HCT116 (cell line): ENCODE measurements around the gene ITGB1BP1. TPM values are rescaled to one million over a fixed set of nuclear protein-coding genes. Genes with fewer than 3 reads are reported as not detected.

Source experiments
- ATAC-seq: fragments of 200-7000 bp; cut with Tn5 transposase; 2 replicates; pipeline ENCODE4 v1.9.1; 2020; ENCODE audit warnings: mild to moderate bottlenecking, moderate library complexity
- BruUV-seq: library from RNA; stranded (reverse); fragments of 400-500 nt; replicated peaks from 2 replicates; lab custom pipeline; 2021; lab: Mats Ljungman, UMichigan
- CTCF ChIA-PET: fragments of 300-600 bp; sonication (Branson Sonifier 250); formaldehyde crosslinking; loops from one replicate; lab custom pipeline; 2021; ENCODE audit warnings: antibody characterized with exemption; lab: Charles Lee
- POLR2A ChIA-PET: fragments of 300-600, 350-600 bp; sonication (Branson Sonifier 250); formaldehyde crosslinking; loops from one replicate; lab custom pipeline; 2021; ENCODE audit warnings: antibody characterized with exemption; lab: Charles Lee
- RAD21 ChIA-PET, 2 experiments: fragments of 300-600 bp; sonication (Branson Sonifier 250); formaldehyde crosslinking; loops; one replicate each; lab custom pipeline; 2023; ENCODE audit warnings: low total read pairs in 2 of 2; ENCODE audit not compliant: uncharacterized antibody in 2 of 2, unreplicated experiment in 2 of 2, low non-redundant PET in 1 of 2; lab: Charles Lee
- DNase-seq: peaks from one replicate; pipeline ENCODE4 v3.0.0-alpha.2; 2010; ENCODE audit warnings: low read depth, low spot score
- H2AFZ ChIP-seq: fragments of 200-600 bp; shearing (Covaris generic), sonication (generic); 2 replicates; pipeline ENCODE4 v1.6.1; 2017; ENCODE audit warnings: low read depth, mixed run types, mixed read lengths, antibody characterized with exemption, low read length; ENCODE audit not compliant: poor library complexity, severe bottlenecking
- H3K27ac ChIP-seq: 2 replicates; pipeline ENCODE4 v1.5.1; 2012; ENCODE audit warnings: low read depth, low read length
- H3K27me3 ChIP-seq: fragments of 200-600 bp; sonication (generic); 2 replicates; pipeline ENCODE4 v1.6.1; 2016; ENCODE audit warnings: mixed run types, low read length, mixed read lengths; ENCODE audit not compliant: insufficient read depth
- H3K36me3 ChIP-seq, 2 experiments: fragments of 200-500 bp in 1 of 2; fragments of 200-600 bp in 1 of 2; sonication (Bioruptor generic) in 1 of 2; sonication (generic) in 1 of 2; 2 replicates each; pipeline versions ENCODE4 v1.5.1 to v1.6.1; 2014 to 2016; ENCODE audit warnings: low read length in 2 of 2, inconsistent platforms in 1 of 2, mixed read lengths in 1 of 2, mixed run types in 1 of 2; ENCODE audit not compliant: insufficient read depth in 2 of 2, control insufficient read depth in 1 of 2
- H3K4me1 ChIP-seq, 2 experiments: fragments of 200-600 bp in 1 of 2; sonication (generic) in 1 of 2; 2 replicates each; pipeline versions ENCODE4 v1.5.1 to v1.6.1; 2012 to 2017; ENCODE audit warnings: low read length in 2 of 2, inconsistent platforms in 1 of 2, mild to moderate bottlenecking in 1 of 2, mixed read lengths in 1 of 2, mixed run types in 1 of 2, moderate library complexity in 1 of 2; ENCODE audit not compliant: insufficient read depth in 2 of 2, control insufficient read depth in 1 of 2
- H3K4me2 ChIP-seq: fragments of 200-600 bp; sonication (generic); 2 replicates; pipeline ENCODE4 v1.6.1; 2017; ENCODE audit warnings: mixed run types, low read length, mixed read lengths
- H3K4me3 ChIP-seq, 2 experiments: fragments of 200-600 bp in 1 of 2; sonication (generic) in 1 of 2; replicated peaks in 1 of 2; 2 replicates each; pipeline ENCODE4 v1.5.1; 2011 to 2016; ENCODE audit warnings: low read length in 2 of 2, control low read depth in 1 of 2, low read depth in 1 of 2, mild to moderate bottlenecking in 1 of 2, mixed read lengths in 1 of 2, mixed run types in 1 of 2
- H3K79me2 ChIP-seq: fragments of 200-600 bp; sonication (generic); 2 replicates; pipeline ENCODE4 v1.6.1; 2017; ENCODE audit warnings: mild to moderate bottlenecking, mixed run types, low read length, moderate library complexity, mixed read lengths; ENCODE audit not compliant: insufficient read depth
- H3K9ac ChIP-seq: fragments of 200-600 bp; sonication (generic); 2 replicates; pipeline ENCODE4 v1.6.1; 2016; ENCODE audit warnings: low read length, mixed read lengths
- H3K9me2 ChIP-seq: fragments of 200-600 bp; sonication (generic), shearing (Covaris generic); 2 replicates; pipeline ENCODE4 v1.6.1; 2017; ENCODE audit warnings: mixed run types, mild to moderate bottlenecking, moderate library complexity; ENCODE audit not compliant: insufficient read depth
- H3K9me3 ChIP-seq, 2 experiments: fragments of 200-500 bp in 1 of 2; fragments of 200-600 bp in 1 of 2; sonication (Bioruptor generic) in 1 of 2; sonication (generic) in 1 of 2; 2 replicates each; pipeline ENCODE4 v1.6.1; 2014 to 2017; ENCODE audit warnings: low read length in 2 of 2, mixed read lengths in 2 of 2, inconsistent platforms in 1 of 2, low read depth in 1 of 2, mild to moderate bottlenecking in 1 of 2, mixed run types in 1 of 2, moderate library complexity in 1 of 2; ENCODE audit not compliant: control insufficient read depth in 1 of 2, insufficient read depth in 1 of 2
- H4K20me1 ChIP-seq: fragments of 200-600 bp; sonication (generic), shearing (Covaris generic); 2 replicates; pipeline ENCODE4 v1.6.1; 2017; ENCODE audit warnings: mixed run types, mild to moderate bottlenecking, moderate library complexity; ENCODE audit not compliant: insufficient read depth
- CBX3 ChIP-seq: IDR thresholded peaks from 2 replicates; pipeline ENCODE4 v1.6.1; 2012; ENCODE audit warnings: low read depth
- ELF1 ChIP-seq: IDR thresholded peaks from 2 replicates; pipeline ENCODE4 v1.6.1; 2012; ENCODE audit warnings: low read depth, borderline replicate concordance
- RAD21 ChIP-seq: IDR thresholded peaks from 2 replicates; pipeline ENCODE4 v1.6.1; 2012; ENCODE audit warnings: low read depth, mild to moderate bottlenecking
- SP1 ChIP-seq: IDR thresholded peaks from 2 replicates; pipeline ENCODE4 v1.6.1; 2012; ENCODE audit warnings: low read depth
- SRF ChIP-seq: IDR thresholded peaks from 2 replicates; pipeline ENCODE4 v1.6.1; 2012; ENCODE audit warnings: low read depth
- ZNF274 ChIP-seq: fragments of 200-500 bp; sonication (Bioruptor generic); IDR thresholded peaks from 2 replicates; pipeline ENCODE4 v1.6.1; 2014; ENCODE audit warnings: mild to moderate bottlenecking, low read depth, low read length, inconsistent platforms
- intact Hi-C: fragments of 100-400 bp; cut with micrococcal nuclease; formaldehyde crosslinking; loops from 2 replicates; pipeline ENCODE4 v1.10.0; 2022
- total RNA-seq: library from RNA; stranded (reverse); gene quantifications from one replicate; pipeline ENCODE4 v1.2.1, GENCODE V29; 2021; ENCODE audit not compliant: unreplicated experiment
- TF ChIP-seq, protein P1 (sequence below): IDR thresholded peaks from 2 replicates; pipeline ENCODE4 v1.6.1; 2011; ENCODE audit warnings: mild to moderate bottlenecking, low read length, moderate library complexity; ENCODE audit not compliant: insufficient replicate concordance; ENCODE audit errors: extremely low read depth
- TF ChIP-seq, protein P2 (sequence below), 3 experiments: fragments of 200-600 bp in 1 of 3; sonication (generic) in 1 of 3; IDR thresholded peaks in 2 of 3; conservative IDR thresholded peaks in 1 of 3; 2 replicates each; pipeline ENCODE4 v1.5.1; 2012 to 2017; ENCODE audit warnings: low read depth in 2 of 3, low read length in 2 of 3, antibody characterized with exemption in 1 of 3, borderline replicate concordance in 1 of 3, control low read depth in 1 of 3, mild to moderate bottlenecking in 1 of 3, mixed read lengths in 1 of 3, mixed run types in 1 of 3, moderate library complexity in 1 of 3; ENCODE audit not compliant: insufficient read depth in 1 of 3
- TF ChIP-seq, protein P3 (sequence below): IDR thresholded peaks from 2 replicates; pipeline ENCODE4 v1.6.1; 2012

ITGB1BP1 gene
- total RNA-seq, 1 experiment from 2014 or later: 86.9 TPM

DNA sequence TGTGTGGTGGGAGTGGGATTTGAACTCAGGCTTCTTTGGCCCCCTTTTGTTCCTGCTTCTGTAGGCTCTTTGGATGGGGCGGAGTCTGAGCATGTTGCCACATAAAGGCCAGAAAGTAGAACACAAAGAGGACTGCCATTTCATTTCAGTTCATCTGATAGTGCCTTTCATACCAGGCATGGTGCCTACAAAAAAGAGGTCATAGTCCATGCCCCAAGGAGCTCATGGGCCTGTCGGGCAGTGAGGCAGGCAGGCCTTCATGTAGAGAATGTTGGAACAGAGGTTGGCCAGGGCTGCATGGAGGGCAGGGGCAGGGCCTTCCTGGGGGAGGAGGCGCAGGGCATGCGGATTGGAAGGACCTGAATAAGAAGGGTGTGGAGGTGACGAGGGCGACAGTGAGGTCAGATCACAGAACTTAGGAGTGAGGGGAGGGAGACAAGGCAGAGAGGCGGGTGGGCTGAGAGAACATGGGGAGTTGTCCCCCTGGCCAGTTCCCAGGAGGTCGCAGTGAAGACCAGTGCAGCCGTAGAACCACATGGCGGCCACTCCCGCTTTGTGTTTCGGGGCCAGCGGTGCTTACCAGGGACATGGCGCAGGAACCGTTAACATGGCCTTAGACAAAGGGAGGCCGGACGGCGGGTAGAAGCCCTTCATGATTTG is 49.1 kb downstream of the ITGB1BP1 start:
- ChIA-PET CTCF (interaction anchor here (1.0 kb wide), 1 partner anchor 231 kb away, joined by 3 read pairs; no protein-coding TSS in a partner anchor), POLR2A (interaction anchor here (0.7 kb wide), 1 partner anchor 34 kb away, joined by 3 read pairs; no protein-coding TSS in a partner anchor)
- H3K36me3 ChIP-seq: no peaks in the 10 kb centered on the region

DNA sequence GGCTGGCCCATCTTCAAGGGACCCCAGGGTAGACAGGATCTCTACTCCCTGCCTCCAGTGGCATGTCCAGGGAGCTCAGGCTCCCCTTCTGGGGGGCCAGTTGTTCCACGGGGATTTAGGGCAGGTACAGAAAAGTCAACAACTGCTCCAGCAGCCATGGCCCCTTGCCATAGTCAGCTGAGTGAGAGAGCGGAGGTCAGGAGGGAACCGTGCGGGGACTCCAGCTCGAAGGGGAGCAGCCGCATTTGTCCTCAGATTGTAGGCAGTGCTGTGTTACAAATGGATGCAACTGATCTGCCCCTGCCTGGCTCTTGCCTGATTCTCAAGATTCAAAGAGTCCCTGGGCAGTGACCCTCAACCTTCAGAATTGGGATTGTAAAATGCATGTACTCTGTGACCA is 49.9 kb downstream of the ITGB1BP1 start:
- H3K36me3 ChIP-seq: no peaks in the 10 kb centered on the region
- RAD21 ChIA-PET: no interaction called here
- ATAC-seq: no peak
- TF ChIP-seq, protein P1, sequence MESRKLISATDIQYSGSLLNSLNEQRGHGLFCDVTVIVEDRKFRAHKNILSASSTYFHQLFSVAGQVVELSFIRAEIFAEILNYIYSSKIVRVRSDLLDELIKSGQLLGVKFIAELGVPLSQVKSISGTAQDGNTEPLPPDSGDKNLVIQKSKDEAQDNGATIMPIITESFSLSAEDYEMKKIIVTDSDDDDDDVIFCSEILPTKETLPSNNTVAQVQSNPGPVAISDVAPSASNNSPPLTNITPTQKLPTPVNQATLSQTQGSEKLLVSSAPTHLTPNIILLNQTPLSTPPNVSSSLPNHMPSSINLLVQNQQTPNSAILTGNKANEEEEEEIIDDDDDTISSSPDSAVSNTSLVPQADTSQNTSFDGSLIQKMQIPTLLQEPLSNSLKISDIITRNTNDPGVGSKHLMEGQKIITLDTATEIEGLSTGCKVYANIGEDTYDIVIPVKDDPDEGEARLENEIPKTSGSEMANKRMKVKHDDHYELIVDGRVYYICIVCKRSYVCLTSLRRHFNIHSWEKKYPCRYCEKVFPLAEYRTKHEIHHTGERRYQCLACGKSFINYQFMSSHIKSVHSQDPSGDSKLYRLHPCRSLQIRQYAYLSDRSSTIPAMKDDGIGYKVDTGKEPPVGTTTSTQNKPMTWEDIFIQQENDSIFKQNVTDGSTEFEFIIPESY: no peak
- TF ChIP-seq, protein P2, sequence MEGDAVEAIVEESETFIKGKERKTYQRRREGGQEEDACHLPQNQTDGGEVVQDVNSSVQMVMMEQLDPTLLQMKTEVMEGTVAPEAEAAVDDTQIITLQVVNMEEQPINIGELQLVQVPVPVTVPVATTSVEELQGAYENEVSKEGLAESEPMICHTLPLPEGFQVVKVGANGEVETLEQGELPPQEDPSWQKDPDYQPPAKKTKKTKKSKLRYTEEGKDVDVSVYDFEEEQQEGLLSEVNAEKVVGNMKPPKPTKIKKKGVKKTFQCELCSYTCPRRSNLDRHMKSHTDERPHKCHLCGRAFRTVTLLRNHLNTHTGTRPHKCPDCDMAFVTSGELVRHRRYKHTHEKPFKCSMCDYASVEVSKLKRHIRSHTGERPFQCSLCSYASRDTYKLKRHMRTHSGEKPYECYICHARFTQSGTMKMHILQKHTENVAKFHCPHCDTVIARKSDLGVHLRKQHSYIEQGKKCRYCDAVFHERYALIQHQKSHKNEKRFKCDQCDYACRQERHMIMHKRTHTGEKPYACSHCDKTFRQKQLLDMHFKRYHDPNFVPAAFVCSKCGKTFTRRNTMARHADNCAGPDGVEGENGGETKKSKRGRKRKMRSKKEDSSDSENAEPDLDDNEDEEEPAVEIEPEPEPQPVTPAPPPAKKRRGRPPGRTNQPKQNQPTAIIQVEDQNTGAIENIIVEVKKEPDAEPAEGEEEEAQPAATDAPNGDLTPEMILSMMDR (IDR thresholded peaks at IDR 0.05 in 2 of 3, conservative IDR thresholded peaks at IDR 0.05 in 1 of 3; ENCODE audit: borderline replicate concordance in 1 of 3, insufficient read depth in 1 of 3, low read depth in 2 of 3, low read length in 2 of 3): no peak
- TF ChIP-seq SRF (no peak), ZNF274 (no peak), RAD21 (no peak), ELF1 (no peak), CBX3 (no peak), SP1 (no peak)
- TF ChIP-seq, protein P3, sequence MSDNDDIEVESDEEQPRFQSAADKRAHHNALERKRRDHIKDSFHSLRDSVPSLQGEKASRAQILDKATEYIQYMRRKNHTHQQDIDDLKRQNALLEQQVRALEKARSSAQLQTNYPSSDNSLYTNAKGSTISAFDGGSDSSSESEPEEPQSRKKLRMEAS: no peak

More for the DNA sequence above, 49.1 kb downstream of the ITGB1BP1 start:
- Histone ChIP-seq H4K20me1 (no peaks in the 10 kb centered on the region), H3K4me3 (no peak overlapping the region), H3K79me2 (no peaks in the 10 kb centered on the region), H3K9me2 (no peaks in the 10 kb centered on the region), H3K27me3 (no peaks in the 10 kb centered on the region), H3K4me1 (peaks cover 20 to 22% of the 10 kb centered on the region in 2 experiments), H3K9ac (no peak overlapping the region), H3K9me3 (no peaks in the 10 kb centered on the region), H3K4me2 (no peak overlapping the region), H2AFZ (no peak overlapping the region), H3K27ac (no peak overlapping the region)
- BruUV-seq: no TSS peak
- RAD21 ChIA-PET: interaction anchor here in 1 of 2 experiments (0.7 kb wide), 1 partner anchor 232 kb away, joined by 4 read pairs; no protein-coding TSS in a partner anchor
- no peak for ATAC-seq
- intact Hi-C loops: no loop called here
- TF ChIP-seq, protein P2 (IDR thresholded peaks at IDR 0.05 in 2 of 3, conservative IDR thresholded peaks at IDR 0.05 in 1 of 3; ENCODE audit: borderline replicate concordance in 1 of 3, insufficient read depth in 1 of 3, low read depth in 2 of 3, low read length in 2 of 3): no peak
- TF ChIP-seq, all 23 proteins: peak for 0
- no peak for DNase-seq

More for the DNA sequence above, 49.9 kb downstream of the ITGB1BP1 start:
- H3K4me3 ChIP-seq: no peak overlapping the region
- no peaks in the 10 kb centered on the region for H3K9me3 ChIP-seq
- CTCF ChIA-PET: interaction anchor here (1.0 kb wide), 1 partner anchor 230 kb away, joined by 3 read pairs; no protein-coding TSS in a partner anchor
- H3K4me1 ChIP-seq: peaks cover 14 to 15% of the 10 kb centered on the region in 2 experiments
- H3K4me2 ChIP-seq: no peak overlapping the region
- no peak for DNase-seq
- H4K20me1 ChIP-seq: no peaks in the 10 kb centered on the region
- intact Hi-C loops: no loop called here
- no peaks in the 10 kb centered on the region for H3K27me3 ChIP-seq
- H2AFZ ChIP-seq: no peak overlapping the region
- H3K9me2 ChIP-seq: no peaks in the 10 kb centered on the region
- H3K79me2 ChIP-seq: no peaks in the 10 kb centered on the region
- H3K9ac ChIP-seq: no peak overlapping the region
- H3K27ac ChIP-seq: no peak overlapping the region
- POLR2A ChIA-PET: no interaction called here
- BruUV-seq: no TSS peak
